Calu3 (cell line): ENCODE data around the gene ADPRM. TPM values are rescaled to one million over a fixed set of nuclear protein-coding genes. Genes with fewer than 3 reads are reported as not detected.

Source experiments
- BruUV-seq: library from RNA; stranded (reverse); fragments of 400-500 nt; replicated peaks from 2 replicates; lab custom pipeline; 2021; lab: Mats Ljungman, UMichigan
- CTCF ChIA-PET: fragments of 300-600 bp; sonication (Branson Sonifier 250); formaldehyde crosslinking; loops from one replicate; lab custom pipeline; 2022; ENCODE audit warnings: antibody characterized with exemption; lab: Charles Lee
- DNase-seq: peaks from one replicate; pipeline ENCODE4 v3.0.0; 2022
- H3K27ac Mint-ChIP-seq: one replicate; pipeline ENCODE4 v1.8.0; 2022; ENCODE audit warnings: mixed read lengths; ENCODE audit not compliant: unreplicated experiment
- H3K27me3 Mint-ChIP-seq: one replicate; pipeline ENCODE4 v1.8.0; 2022; ENCODE audit warnings: mixed read lengths; ENCODE audit not compliant: unreplicated experiment
- H3K36me3 Mint-ChIP-seq: one replicate; pipeline ENCODE4 v1.8.0; 2022; ENCODE audit warnings: mild to moderate bottlenecking, moderate library complexity, mixed read lengths; ENCODE audit not compliant: insufficient read depth, unreplicated experiment
- H3K4me1 Mint-ChIP-seq: one replicate; pipeline ENCODE4 v1.8.0; 2022; ENCODE audit warnings: mild to moderate bottlenecking, low read depth, mixed read lengths; ENCODE audit not compliant: unreplicated experiment
- H3K4me3 Mint-ChIP-seq: one replicate; pipeline ENCODE4 v1.8.0; 2022; ENCODE audit warnings: mild to moderate bottlenecking, low read depth, moderate library complexity, mixed read lengths; ENCODE audit not compliant: unreplicated experiment
- H3K9me3 Mint-ChIP-seq: one replicate; pipeline ENCODE4 v1.8.0; 2022; ENCODE audit warnings: low read depth, mixed read lengths; ENCODE audit not compliant: unreplicated experiment
- CTCF ChIP-seq: fragments of 200-600 bp; IDR thresholded peaks from one replicate; pipeline ENCODE4 v1.8.0; 2022; ENCODE audit warnings: antibody characterized with exemption; ENCODE audit not compliant: unreplicated experiment
- intact Hi-C: fragments of 100-400 bp; cut with micrococcal nuclease; formaldehyde crosslinking; loops from one replicate; pipeline ENCODE4 v1.10.0; 2022; ENCODE audit not compliant: unreplicated experiment
- total RNA-seq: library from RNA; stranded (reverse); gene quantifications from 2 replicates; pipeline ENCODE4 v1.2.3, GENCODE V29; 2022

ADPRM gene
- total RNA-seq, 1 experiment from 2014 or later = 3.2 TPM

GRCh38 chr17:10657148-10657547 is 40.2 kb upstream of the ADPRM start, which contains the start of gene MYH3:
Gene MYH3 (minus strand): TSS chr17:10657309. CDS start chr17:10655064, 2,245 bp downstream.
- Mint-ChIP-seq H3K9me3 (peaks cover 1% of the 10 kb centered on the region), H3K4me3 (no peak within 1 kb of the TSS), H3K36me3 (no peaks in the 10 kb centered on the region), H3K4me1 (no peaks in the 10 kb centered on the region), H3K27ac (no peak within 1 kb of the TSS), H3K27me3 (no peaks in the 10 kb centered on the region)
- DNase-seq = no peak
- CTCF ChIA-PET = no interaction called here
- no peak for TF ChIP-seq CTCF
- intact Hi-C loops = no loop called here
- BruUV-seq = no TSS peak

GRCh38 chr17:10657879-10658278 is 39.5 kb upstream of the ADPRM start:
- no peaks in the 10 kb centered on the region for H3K4me1 Mint-ChIP-seq
- no peak for TF ChIP-seq CTCF
- H3K9me3 Mint-ChIP-seq = no peaks in the 10 kb centered on the region
- no TSS peak for BruUV-seq
- no peak for DNase-seq
- no peak overlapping the region for H3K4me3 Mint-ChIP-seq
- H3K27me3 Mint-ChIP-seq = no peaks in the 10 kb centered on the region
- no peak overlapping the region for H3K27ac Mint-ChIP-seq
- CTCF ChIA-PET = no interaction called here
- no peaks in the 10 kb centered on the region for H3K36me3 Mint-ChIP-seq
- intact Hi-C loops = no loop called here

- DNase-seq = no peak
- TF ChIP-seq CTCF = no peak
- Mint-ChIP-seq H3K4me1 (no peaks in the 10 kb centered on the region), H3K36me3 (no peaks in the 10 kb centered on the region), H3K4me3 (no peak overlapping the region), H3K9me3 (no peaks in the 10 kb centered on the region), H3K27me3 (no peaks in the 10 kb centered on the region), H3K27ac (no peak overlapping the region)
- CTCF ChIA-PET = interaction anchor here (0.6 kb wide), 1 partner anchor 162 kb away, joined by 6 read pairs; no protein-coding TSS in a partner anchor
- intact Hi-C loops = no loop called here
- BruUV-seq = no TSS peak
These were observed 36.0 kb upstream of the ADPRM start for GRCh38 chr17:10661437-10661836.

- Mint-ChIP-seq H3K36me3 (no peaks in the 10 kb centered on the region), H3K4me3 (no peak overlapping the region), H3K4me1 (no peaks in the 10 kb centered on the region), H3K27me3 (no peaks in the 10 kb centered on the region), H3K27ac (no peak overlapping the region), H3K9me3 (no peaks in the 10 kb centered on the region)
- no TSS peak for BruUV-seq
- intact Hi-C loops = no loop called here
- no peak for DNase-seq
- CTCF ChIA-PET = no interaction called here
- no peak for TF ChIP-seq CTCF
These were observed 34.2 kb upstream of the ADPRM start for GRCh38 chr17:10663231-10663630.
